AG04450 (cell line): Measurements from ENCODE around the gene GNL1. TPM values are rescaled to one million over a fixed set of nuclear protein-coding genes. Genes with fewer than 3 reads are reported as not detected.

ENCODE experiments used
- CTCF ChIA-PET: fragments of 300-600, 350-600 bp; formaldehyde crosslinking; extraction: SDS; loops from one replicate; lab custom pipeline; 2022; ENCODE audit warnings: antibody characterized with exemption, inconsistent platforms; lab: Charles Lee
- POLR2A ChIA-PET: fragments of 350-600 bp; formaldehyde crosslinking; extraction: SDS; loops from one replicate; lab custom pipeline; 2021; ENCODE audit warnings: antibody characterized with exemption, inconsistent platforms; lab: Yijun Ruan, JAX
- DNase-seq: peaks from one replicate; pipeline ENCODE4 v3.0.0-alpha.2; 2011; ENCODE audit warnings: low read depth, low spot score
- H3K27ac ChIP-seq: one replicate; pipeline ENCODE4 v1.5.1; 2012; ENCODE audit warnings: low read depth, low read length, control low read depth
- H3K27me3 ChIP-seq: one replicate; pipeline ENCODE4 v1.6.0; 2012; ENCODE audit warnings: low read length; ENCODE audit not compliant: control insufficient read depth, insufficient read depth
- H3K4me3 ChIP-seq: 2 replicates; pipeline ENCODE4 v1.5.1; 2011; ENCODE audit warnings: mild to moderate bottlenecking, low read depth, low read length, control low read depth
- H3K9me3 ChIP-seq: 2 replicates; pipeline ENCODE4 v1.5.1; 2012; ENCODE audit warnings: low read length; ENCODE audit not compliant: control insufficient read depth, insufficient read depth
- CTCF ChIP-seq: IDR thresholded peaks from 2 replicates; pipeline ENCODE4 v1.5.1; 2011; ENCODE audit warnings: low read depth, low read length, control low read depth, inconsistent platforms
- polyA plus RNA-seq: library from polyadenylated mRNA; depleted of rRNA; stranded (reverse); fragments of >200 nt; gene quantifications from 2 replicates; pipeline ENCODE4 v1.2.3, GENCODE V29; 2011; rRNA removed
- small RNA-seq: library from RNA; depleted of rRNA; stranded (forward); fragments of <200 nt; gene quantifications from one replicate; pipeline ENCODE3, GENCODE V24; 2012; ENCODE audit warnings: low read depth; ENCODE audit not compliant: insufficient read length

Gene GNL1
- polyA plus RNA-seq, 1 experiment: 41.7 TPM

GRCh38 chr6:30493643-30494250 lies 62.5 kb downstream of the GNL1 start:
- Histone ChIP-seq H3K4me3 (no peak overlapping the region), H3K9me3 (no peaks in the 10 kb centered on the region; the same call in 1 of the 2 replicates), H3K27ac (no peak overlapping the region), H3K27me3 (no peaks in the 10 kb centered on the region)
- POLR2A ChIA-PET: no interaction called here
- no peak for DNase-seq
- TF ChIP-seq CTCF: no peak
- CTCF ChIA-PET: interaction anchor here (1.4 to 4.7 kb wide), 3 partner anchors 10 to 48 kb away, joined by 7 to 25 read pairs (median 13); no protein-coding TSS in a partner anchor

- Histone ChIP-seq H3K27me3 (no peaks in the 10 kb centered on the region), H3K9me3 (no peaks in the 10 kb centered on the region; the same call in 1 of the 2 replicates), H3K4me3 (no peak overlapping the region), H3K27ac (no peak overlapping the region)
- ChIA-PET POLR2A (interaction anchor here (0.7 kb wide), 1 partner anchor 123 kb away, joined by 3 read pairs; no protein-coding TSS in a partner anchor), CTCF (interaction anchor here (0.6 to 4.7 kb wide), 4 partner anchors 10 to 53 kb away, joined by 3 to 25 read pairs (median 8); no protein-coding TSS in a partner anchor)
- DNase-seq: no peak
- no peak for TF ChIP-seq CTCF
These were observed 64.0 kb downstream of the GNL1 start for GRCh38 chr6:30491991-30492952.

Small RNA genes lying within 50 kb of the gene (small RNA-seq; reads per million reads assigned to genes)
- not detected for gene MIR877

Other genes with a start within 250 kb of the GNL1 start
- 6.3 and 6.7 TPM in 2 replicates for gene TRIM39, start 229.6 kb downstream of the GNL1 start, polyA plus RNA-seq
- 18.9 and 19.7 TPM in 2 replicates for gene RPP21, start 211.3 kb downstream of the GNL1 start, polyA plus RNA-seq
- gene HLA-E, start 67.0 kb downstream of the GNL1 start, polyA plus RNA-seq: 127 and 136 TPM in 2 replicates
- gene PRR3, start 806 bp upstream of the GNL1 start, polyA plus RNA-seq: 26.8 and 27.3 TPM in 2 replicates
- 32.3 and 38.7 TPM in 2 replicates for gene ABCF1, start 15.0 kb upstream of the GNL1 start, polyA plus RNA-seq
- 32.9 and 43.2 TPM in 2 replicates for gene PPP1R10, start 60.8 kb upstream of the GNL1 start, polyA plus RNA-seq
- gene MRPS18B, start 61.4 kb upstream of the GNL1 start, polyA plus RNA-seq: 56.6 and 59.8 TPM in 2 replicates
- 10.8 and 13.1 TPM in 2 replicates for gene ATAT1, start 70.4 kb upstream of the GNL1 start, polyA plus RNA-seq
- gene C6orf136, start 90.6 kb upstream of the GNL1 start, polyA plus RNA-seq: 5.1 and 5.5 TPM in 2 replicates
- gene DHX16, start 116.5 kb upstream of the GNL1 start, polyA plus RNA-seq: 27.6 and 31.9 TPM in 2 replicates
- gene PPP1R18, start 130.2 kb upstream of the GNL1 start, polyA plus RNA-seq: 83.2 and 89.6 TPM in 2 replicates
- 14.6 and 17.4 TPM in 2 replicates for gene NRM, start 134.5 kb upstream of the GNL1 start, polyA plus RNA-seq
- 4.1 and 6.8 TPM in 2 replicates for gene MDC1, start 160.8 kb upstream of the GNL1 start, polyA plus RNA-seq
- gene TUBB, start 163.9 kb upstream of the GNL1 start, polyA plus RNA-seq: 1,457 and 1,715 TPM in 2 replicates
- 155 and 156 TPM in 2 replicates for gene FLOT1, start 186.2 kb upstream of the GNL1 start, polyA plus RNA-seq
- gene IER3, start 188.1 kb upstream of the GNL1 start, polyA plus RNA-seq: 85.2 and 98.7 TPM in 2 replicates